ENCODE results near the gene MTMR6. TPM values are rescaled to one million over a fixed set of nuclear protein-coding genes. Genes with fewer than 3 reads are reported as not detected.

MTMR6 gene
- polyA plus RNA-seq, 1 donor (not counting 4 experiments of a cell fraction or from before 2014, with no cell fraction given), result 20.3 TPM

DNA sequence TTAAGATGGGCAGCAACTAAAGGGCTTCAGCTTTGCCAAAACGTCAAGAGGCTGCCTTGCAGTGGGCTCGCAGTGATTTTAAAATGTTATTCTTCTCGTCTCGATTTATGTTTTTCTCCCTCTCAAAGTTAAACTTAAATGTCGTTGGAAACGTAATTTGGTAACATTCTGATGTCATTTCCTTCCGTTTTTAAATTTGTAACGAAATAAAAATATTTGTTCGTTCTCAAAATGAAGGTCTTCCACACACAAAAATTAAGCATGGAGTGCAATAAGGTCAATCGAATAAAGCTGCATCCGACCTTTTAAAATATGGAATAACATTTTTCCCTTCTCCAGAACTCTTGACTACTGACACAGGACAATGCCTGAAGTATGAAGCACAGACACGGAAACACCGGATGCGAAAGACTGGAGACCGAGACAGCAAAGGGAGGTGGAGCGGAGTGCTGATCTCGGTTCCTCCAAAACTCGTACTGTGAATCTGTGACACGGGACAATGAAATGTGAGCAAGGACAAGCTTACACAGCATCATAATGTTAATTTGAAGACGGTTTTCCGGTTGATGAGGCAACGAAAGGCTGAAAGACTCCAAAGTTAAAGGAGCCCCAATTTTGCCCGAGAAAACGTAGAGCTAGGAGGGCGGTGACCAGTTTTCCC, 850 bp downstream of the MTMR6 start:
- FAIRE-seq, result peak; percentile 76
- dilution Hi-C loops (cut with MboI; ENCODE audit: extremely low pct_ligation_motif_present, low sequenced_read_pairs), result no loop called here

DNA sequence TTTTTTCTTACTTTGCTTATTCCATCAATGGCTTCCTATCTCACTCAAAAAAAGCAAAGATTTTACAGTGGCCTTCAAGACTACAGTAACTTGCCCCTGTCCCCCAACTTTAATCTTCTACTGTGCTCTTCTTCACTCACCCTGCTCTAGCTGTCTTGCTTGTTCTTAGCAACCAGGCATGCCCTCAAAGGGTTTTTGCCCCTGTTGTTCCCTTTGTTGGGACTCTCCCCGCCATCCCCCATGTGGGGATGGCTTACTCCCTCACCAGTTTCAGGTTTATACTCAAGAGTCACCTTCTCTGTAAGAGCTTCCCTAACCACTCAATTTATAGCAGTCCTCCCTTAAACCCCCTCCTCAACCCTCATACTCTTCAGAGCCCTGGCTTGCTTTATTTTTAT, 5.4 kb downstream of the MTMR6 start:
- Histone ChIP-seq H3K4me3 (ENCODE audit: control insufficient read depth in 2 of 3, extremely low read depth in 1 of 3, insufficient read depth in 2 of 3, low read depth in 1 of 3, low read length in 3 of 3) (no peak overlapping the region), H2AFZ (ENCODE audit: control insufficient read depth, low read length) (no peak overlapping the region), H3K27ac (ENCODE audit: control insufficient read depth, insufficient read depth, low read length) (no peak overlapping the region), H3K27me3 (ENCODE audit: control insufficient read depth, extremely low read depth, insufficient read depth, low read length) (no peaks in the 10 kb centered on the region), H3K4me1 (ENCODE audit: control insufficient read depth, extremely low read depth, insufficient read depth, low read length) (peaks cover 11% of the 10 kb centered on the region), H3K36me3 (ENCODE audit: control insufficient read depth in 2 of 2, extremely low read depth in 1 of 2, insufficient read depth in 2 of 2, low read length in 2 of 2) (peaks cover 0 to 2% of the 10 kb centered on the region in 2 experiments), H3K9me3 (ENCODE audit: control insufficient read depth, low read depth, low read length) (no peaks in the 10 kb centered on the region), H3K9me1 (ENCODE audit: control insufficient read depth, extremely low read depth, insufficient read depth, low read length) (no peaks in the 10 kb centered on the region), H3K4me2 (ENCODE audit: control insufficient read depth, extremely low read depth, insufficient read depth, low read depth, low read length) (no peak overlapping the region), H3K79me2 (ENCODE audit: control insufficient read depth, insufficient read depth, low read length) (peaks cover 79% of the 10 kb centered on the region), H3K9ac (ENCODE audit: control insufficient read depth, extremely low read depth, insufficient read depth, low read length) (no peak overlapping the region), H4K20me1 (ENCODE audit: control insufficient read depth, extremely low read depth, insufficient read depth, low read length) (no peaks in the 10 kb centered on the region)
- DNase-seq (ENCODE audit: low read depth, low spot score), result no peak
- TF ChIP-seq, protein P1, sequence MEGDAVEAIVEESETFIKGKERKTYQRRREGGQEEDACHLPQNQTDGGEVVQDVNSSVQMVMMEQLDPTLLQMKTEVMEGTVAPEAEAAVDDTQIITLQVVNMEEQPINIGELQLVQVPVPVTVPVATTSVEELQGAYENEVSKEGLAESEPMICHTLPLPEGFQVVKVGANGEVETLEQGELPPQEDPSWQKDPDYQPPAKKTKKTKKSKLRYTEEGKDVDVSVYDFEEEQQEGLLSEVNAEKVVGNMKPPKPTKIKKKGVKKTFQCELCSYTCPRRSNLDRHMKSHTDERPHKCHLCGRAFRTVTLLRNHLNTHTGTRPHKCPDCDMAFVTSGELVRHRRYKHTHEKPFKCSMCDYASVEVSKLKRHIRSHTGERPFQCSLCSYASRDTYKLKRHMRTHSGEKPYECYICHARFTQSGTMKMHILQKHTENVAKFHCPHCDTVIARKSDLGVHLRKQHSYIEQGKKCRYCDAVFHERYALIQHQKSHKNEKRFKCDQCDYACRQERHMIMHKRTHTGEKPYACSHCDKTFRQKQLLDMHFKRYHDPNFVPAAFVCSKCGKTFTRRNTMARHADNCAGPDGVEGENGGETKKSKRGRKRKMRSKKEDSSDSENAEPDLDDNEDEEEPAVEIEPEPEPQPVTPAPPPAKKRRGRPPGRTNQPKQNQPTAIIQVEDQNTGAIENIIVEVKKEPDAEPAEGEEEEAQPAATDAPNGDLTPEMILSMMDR (optimal IDR thresholded peaks at IDR 0.05 in 1 of 3, IDR thresholded peaks at IDR 0.05 in 1 of 3, conservative IDR thresholded peaks at IDR 0.05 in 1 of 3; ENCODE audit: extremely low read depth in 1 of 3, insufficient read depth in 2 of 3, low read length in 3 of 3), result no peak
- TF ChIP-seq EZH2 (IDR thresholded peaks at IDR 0.05; ENCODE audit: low read length), result no peak
- dilution Hi-C loops (cut with MboI; ENCODE audit: extremely low pct_ligation_motif_present, low sequenced_read_pairs), result no loop called here
- no peak for FAIRE-seq

More for the DNA sequence above, 850 bp downstream of the MTMR6 start:
- peak overlapping the region; percentile 69 for H3K27ac ChIP-seq (ENCODE audit: control insufficient read depth, insufficient read depth, low read length)
- peak overlapping the region; percentile 99 for H2AFZ ChIP-seq (ENCODE audit: control insufficient read depth, low read length)
- H3K9me3 ChIP-seq (ENCODE audit: control insufficient read depth, low read depth, low read length), result no peaks in the 10 kb centered on the region
- H3K36me3 ChIP-seq (ENCODE audit: control insufficient read depth in 2 of 2, extremely low read depth in 1 of 2, insufficient read depth in 2 of 2, low read length in 2 of 2), result peaks cover 0 to 2% of the 10 kb centered on the region in 2 experiments
- peaks cover 55% of the 10 kb centered on the region for H3K79me2 ChIP-seq (ENCODE audit: control insufficient read depth, insufficient read depth, low read length)
- DNase-seq (ENCODE audit: low read depth, low spot score), result no peak
- H4K20me1 ChIP-seq (ENCODE audit: control insufficient read depth, extremely low read depth, insufficient read depth, low read length), result no peaks in the 10 kb centered on the region
- H3K9ac ChIP-seq (ENCODE audit: control insufficient read depth, extremely low read depth, insufficient read depth, low read length), result peak overlapping the region; percentile 91
- peaks cover 10% of the 10 kb centered on the region for H3K4me1 ChIP-seq (ENCODE audit: control insufficient read depth, extremely low read depth, insufficient read depth, low read length)
- H3K27me3 ChIP-seq (ENCODE audit: control insufficient read depth, extremely low read depth, insufficient read depth, low read length), result no peaks in the 10 kb centered on the region
- TF ChIP-seq EZH2 (IDR thresholded peaks at IDR 0.05; ENCODE audit: low read length), result no peak
- TF ChIP-seq, protein P1 (optimal IDR thresholded peaks at IDR 0.05 in 1 of 3, IDR thresholded peaks at IDR 0.05 in 1 of 3, conservative IDR thresholded peaks at IDR 0.05 in 1 of 3; ENCODE audit: extremely low read depth in 1 of 3, insufficient read depth in 2 of 3, low read length in 3 of 3), result no peak
- peak overlapping the region; percentile 81 for H3K4me2 ChIP-seq (ENCODE audit: control insufficient read depth, extremely low read depth, insufficient read depth, low read depth, low read length)
- no peaks in the 10 kb centered on the region for H3K9me1 ChIP-seq (ENCODE audit: control insufficient read depth, extremely low read depth, insufficient read depth, low read length)
- H3K4me3 ChIP-seq (ENCODE audit: control insufficient read depth in 2 of 3, extremely low read depth in 1 of 3, insufficient read depth in 2 of 3, low read depth in 1 of 3, low read length in 3 of 3), result peak overlapping the region; percentile 82 to 96 (median 85)
